IPS-NIHi7 (cell line): Measurements from ENCODE around the gene GJB3.
"Not testable (repeated sequence)": the region's sequence is repeated elsewhere in the genome, so short reads cannot be mapped to it uniquely, and the experiment has no call there.

Experiments
- DNase-seq: peaks from one replicate; pipeline ENCODE4 v3.0.0; 2012; ENCODE audit warnings: mixed read lengths; ENCODE audit errors: extremely low spot score

GJB3 gene

GRCh38 chr1:34786521-34787325, 5.7 kb downstream of the GJB3 start:
- peak; percentile 83 for DNase-seq

GRCh38 chr1:34787461-34788420, 6.7 kb downstream of the GJB3 start:
- peak; percentile 48 for DNase-seq

GRCh38 chr1:34790985-34791384, 10.0 kb downstream of the GJB3 start:
- no peak for DNase-seq

GRCh38 chr1:34792424-34792823, 11.4 kb downstream of the GJB3 start:
- DNase-seq = no peak

GRCh38 chr1:34792868-34793727, 12.1 kb downstream of the GJB3 start, which contains the start of gene GJA4:
TSS of gene GJA4 (plus strand) at chr1:34792999. CDS start at chr1:34794214, 1,215 bp downstream.
- peak; percentile 62 for DNase-seq

GRCh38 chr1:34794001-34794789, 13.2 kb downstream of the GJB3 start:
- no peak for DNase-seq

- no peak for DNase-seq
Observed at GRCh38 chr1:34794790-34795180, 13.8 kb downstream of the GJB3 start.

- no peak for DNase-seq
Observed at GRCh38 chr1:34795916-34796315, 14.9 kb downstream of the GJB3 start.

- DNase-seq = no peak
Observed at GRCh38 chr1:34796990-34797389, 16.0 kb downstream of the GJB3 start.

GRCh38 chr1:34800214-34800613, 19.2 kb downstream of the GJB3 start:
- DNase-seq = no peak

GRCh38 chr1:34803770-34804169, 22.8 kb downstream of the GJB3 start:
- no peak for DNase-seq

- no peak for DNase-seq
Observed at GRCh38 chr1:34806396-34806795, 25.4 kb downstream of the GJB3 start.

GRCh38 chr1:34808051-34808810, 27.2 kb downstream of the GJB3 start:
- DNase-seq = no peak

GRCh38 chr1:34810781-34811180, 29.8 kb downstream of the GJB3 start:
- DNase-seq = not testable (repeated sequence)

- no peak for DNase-seq
Observed at GRCh38 chr1:34816332-34816731, 35.3 kb downstream of the GJB3 start.

- DNase-seq = no peak
Observed at GRCh38 chr1:34816778-34817177, 35.8 kb downstream of the GJB3 start.

GRCh38 chr1:34818862-34819261, 37.8 kb downstream of the GJB3 start:
- not testable (repeated sequence) for DNase-seq

GRCh38 chr1:34822202-34822601, 41.2 kb downstream of the GJB3 start:
- no peak for DNase-seq

- no peak for DNase-seq
Observed at GRCh38 chr1:34824817-34825454, 43.9 kb downstream of the GJB3 start.
